Ascending aorta (tissue), 2 donors: ENCODE data around the gene PATL1. TPM values are rescaled to one million over a fixed set of nuclear protein-coding genes. Genes with fewer than 3 reads are reported as not detected.
A peak's percentile ranks its signal among the peaks of the same experiment; 100 is the strongest.

ENCODE experiments used
- DNase-seq, 2 donors: peaks; one replicate each; pipeline ENCODE4 v3.0.0-alpha.2; 2019; ENCODE audit warnings: low spot score in 2 of 2
- H3K27ac ChIP-seq, 2 donors: fragments of 200-600 bp; sonication (generic); one replicate each; pipeline ENCODE4 v1.5.1; 2016 to 2017; ENCODE audit warnings: mild to moderate bottlenecking in 1 of 2
- H3K27me3 ChIP-seq: fragments of 200-600 bp; sonication (generic); one replicate; pipeline ENCODE4 v1.5.1; 2017
- H3K36me3 ChIP-seq, 2 donors: fragments of 200-600 bp; sonication (generic); one replicate each; pipeline ENCODE4 v1.5.1; 2016
- H3K4me1 ChIP-seq, 2 donors: fragments of 200-600 bp; sonication (generic); one replicate each; pipeline ENCODE4 v1.5.1; 2016 to 2017; ENCODE audit warnings: mild to moderate bottlenecking in 1 of 2
- H3K4me3 ChIP-seq, 2 donors: fragments of 200-600 bp; sonication (generic); one replicate each; pipeline ENCODE4 v1.5.1; 2016 to 2017; ENCODE audit warnings: mild to moderate bottlenecking in 1 of 2
- H3K9me3 ChIP-seq, 2 donors: fragments of 200-600 bp; sonication (generic); one replicate each; pipeline ENCODE4 v1.5.1; 2016
- CTCF ChIP-seq, 3 experiments: fragments of 200-600 bp in 2 of 3; fragments of 450-650 bp in 1 of 3; sonication (generic) in 2 of 3; IDR thresholded peaks; one replicate each; pipeline ENCODE4 v1.5.1; 2016 to 2019; ENCODE audit warnings: antibody characterized with exemption in 3 of 3, mild to moderate bottlenecking in 1 of 3, moderate library complexity in 1 of 3
- intact Hi-C: fragments of 100-400 bp; cut with DNase I; formaldehyde crosslinking; loops from one replicate; pipeline ENCODE4 v1.15.1; 2023
- total RNA-seq: library from RNA; depleted of rRNA; stranded (reverse); fragments of >200 nt; gene quantifications from one replicate; pipeline ENCODE4 v1.1.0, GENCODE V29; 2016

PATL1 gene
- total RNA-seq, 1 donor from 2014 or later, result 6.8 TPM

GRCh38 chr11:59669611-59670009, 773 bp upstream of the PATL1 start:
- Histone ChIP-seq H3K9me3 (no peaks in the 10 kb centered on the region), H3K27ac (peak overlapping the region; percentile 94), H3K27me3 (no peaks in the 10 kb centered on the region), H3K36me3 (peaks cover 13 to 19% of the 10 kb centered on the region in 2 donors), H3K4me3 (peak overlapping the region; percentile 91 to 92), H3K4me1 (peaks cover 0 to 20% of the 10 kb centered on the region in 2 donors)
- DNase-seq, result peak in 1 of 2 donors; percentile 72
- peak in 1 of 3 experiments; percentile 11 for TF ChIP-seq CTCF (IDR thresholded peaks at IDR 0.05)
- intact Hi-C loops, result loop anchor here (1.0 to 5.0 kb wide), 5 partner anchors 53 to 133 kb away; no protein-coding TSS in a partner anchor

- peak in 2 of 3 experiments; percentile 23 to 34 for TF ChIP-seq CTCF (IDR thresholded peaks at IDR 0.05)
- peaks cover 15 to 31% of the 10 kb centered on the region in 2 donors for H3K36me3 ChIP-seq
- H3K4me3 ChIP-seq, result peak overlapping the region; percentile 91 to 92
- H3K4me1 ChIP-seq, result peaks cover 0 to 25% of the 10 kb centered on the region in 2 donors
- peak overlapping the region; percentile 94 for H3K27ac ChIP-seq
- no peaks in the 10 kb centered on the region for H3K27me3 ChIP-seq
- intact Hi-C loops, result loop anchor here (5.0 kb wide), 1 partner anchor 134 kb away; no protein-coding TSS in a partner anchor
- no peaks in the 10 kb centered on the region for H3K9me3 ChIP-seq
- DNase-seq, result peak; percentile 19 to 77
Measured at GRCh38 chr11:59668188-59668949, 468 bp downstream of the PATL1 start.

GRCh38 chr11:59667812-59668187, 1.0 kb downstream of the PATL1 start:
- peak overlapping the region; percentile 94 for H3K27ac ChIP-seq
- H3K36me3 ChIP-seq, result peaks cover 19 to 34% of the 10 kb centered on the region in 2 donors
- H3K9me3 ChIP-seq, result no peaks in the 10 kb centered on the region
- H3K4me3 ChIP-seq, result peak overlapping the region; percentile 91 to 92
- DNase-seq, result no peak
- no peak for TF ChIP-seq CTCF (IDR thresholded peaks at IDR 0.05)
- intact Hi-C loops, result loop anchor here (5.0 kb wide), 1 partner anchor 135 kb away; no protein-coding TSS in a partner anchor
- H3K4me1 ChIP-seq, result peaks cover 0 to 25% of the 10 kb centered on the region in 2 donors
- no peaks in the 10 kb centered on the region for H3K27me3 ChIP-seq

GRCh38 chr11:59666969-59667368, 1.9 kb downstream of the PATL1 start:
- Histone ChIP-seq H3K9me3 (no peaks in the 10 kb centered on the region), H3K4me1 (peaks cover 0 to 25% of the 10 kb centered on the region in 2 donors), H3K27me3 (no peaks in the 10 kb centered on the region), H3K36me3 (peaks cover 19 to 37% of the 10 kb centered on the region in 2 donors), H3K4me3 (peak overlapping the region in 1 of 2 donors; percentile 20), H3K27ac (no peak overlapping the region)
- intact Hi-C loops, result loop anchor here (5.0 kb wide), 1 partner anchor 135 kb away; no protein-coding TSS in a partner anchor
- DNase-seq, result no peak
- no peak for TF ChIP-seq CTCF (IDR thresholded peaks at IDR 0.05)

GRCh38 chr11:59660621-59661020, 8.2 kb downstream of the PATL1 start:
- Histone ChIP-seq H3K9me3 (no peaks in the 10 kb centered on the region), H3K27me3 (no peaks in the 10 kb centered on the region), H3K4me1 (peaks cover 0 to 4% of the 10 kb centered on the region in 2 donors), H3K36me3 (peaks cover 56 to 83% of the 10 kb centered on the region in 2 donors), H3K4me3 (no peak overlapping the region), H3K27ac (no peak overlapping the region)
- no peak for TF ChIP-seq CTCF (IDR thresholded peaks at IDR 0.05)
- intact Hi-C loops, result no loop called here
- no peak for DNase-seq
